HepG2 (cell line): Measurements from ENCODE around the gene USP24. TPM values are rescaled to one million over a fixed set of nuclear protein-coding genes. Genes with fewer than 3 reads are reported as not detected.
A peak's percentile ranks its signal among the peaks of the same experiment; 100 is the strongest.

Experiments
- BRCA1 ChIP-seq: sonication (generic); formaldehyde crosslinking; IDR thresholded peaks from 2 replicates; pipeline ENCODE4 v1.4.0; 2020; ENCODE audit warnings: missing genetic modification reagents
- CCDC6 ChIP-seq: sonication (generic); formaldehyde crosslinking; IDR thresholded peaks from 2 replicates; pipeline ENCODE4 v1.8.1; 2022; ENCODE audit warnings: mild to moderate bottlenecking, missing genetic modification reagents, moderate library complexity
- EED ChIP-seq: sonication (generic); formaldehyde crosslinking; IDR thresholded peaks from 2 replicates; pipeline ENCODE4 v1.5.0; 2020; ENCODE audit warnings: mild to moderate bottlenecking, missing genetic modification reagents
- FOXA1 ChIP-seq, 2 experiments: fragments of 450-650 bp in 1 of 2; sonication (generic) in 1 of 2; formaldehyde crosslinking in 1 of 2; IDR thresholded peaks; 2 replicates each; pipeline versions ENCODE4 v1.4.0 to v1.6.1; 2016 to 2020; ENCODE audit warnings: missing genetic modification reagents in 1 of 2
- HNRNPLL ChIP-seq: fragments of 200-400 bp; formaldehyde crosslinking; IDR thresholded peaks from 2 replicates; pipeline ENCODE4 v1.6.1; 2017; ENCODE audit warnings: mild to moderate bottlenecking, low read depth, low read length; ENCODE audit not compliant: poor library complexity, severe bottlenecking
- MAZ ChIP-seq, 2 experiments: sonication (generic) in 1 of 2; formaldehyde crosslinking in 1 of 2; IDR thresholded peaks; 2 replicates each; pipeline versions ENCODE4 v1.5.0 to v1.6.1; 2012 to 2020; ENCODE audit warnings: low read depth in 2 of 2, mild to moderate bottlenecking in 2 of 2, borderline replicate concordance in 1 of 2, improper control_type of control experiment in 1 of 2, low read length in 1 of 2, missing genetic modification reagents in 1 of 2, moderate library complexity in 1 of 2
- POGZ ChIP-seq: sonication (generic); formaldehyde crosslinking; IDR thresholded peaks from 2 replicates; pipeline ENCODE4 v1.4.0; 2020; ENCODE audit warnings: mild to moderate bottlenecking, missing genetic modification reagents
- SMYD3 ChIP-seq: sonication (generic); formaldehyde crosslinking; IDR thresholded peaks from 2 replicates; pipeline ENCODE4 v1.8.1; 2023; ENCODE audit warnings: mild to moderate bottlenecking, missing genetic modification reagents
- SP4 ChIP-seq: sonication (generic); formaldehyde crosslinking; IDR thresholded peaks from 2 replicates; pipeline ENCODE4 v1.8.1; 2023; ENCODE audit warnings: mild to moderate bottlenecking, missing genetic modification reagents
- ZIK1 ChIP-seq: sonication (generic); formaldehyde crosslinking; IDR thresholded peaks from 2 replicates; pipeline ENCODE4 v1.5.0; 2020; ENCODE audit warnings: mild to moderate bottlenecking, low read depth, missing genetic modification reagents, borderline replicate concordance
- ZMYM3 ChIP-seq: sonication (generic); formaldehyde crosslinking; IDR thresholded peaks from 2 replicates; pipeline ENCODE4 v1.5.1; 2020; ENCODE audit warnings: mild to moderate bottlenecking, missing genetic modification reagents
- ZNF101 ChIP-seq: sonication (generic); formaldehyde crosslinking; IDR thresholded peaks from 2 replicates; pipeline ENCODE4 v1.4.0; 2020; ENCODE audit warnings: mild to moderate bottlenecking, low read depth, missing genetic modification reagents, borderline replicate concordance
- ZNF350 ChIP-seq: sonication (generic); formaldehyde crosslinking; IDR thresholded peaks from 2 replicates; pipeline ENCODE4 v1.4.0; 2020; ENCODE audit warnings: mild to moderate bottlenecking, low read depth, missing genetic modification reagents, borderline replicate concordance
- ZNF501 ChIP-seq: sonication (generic); formaldehyde crosslinking; IDR thresholded peaks from 2 replicates; pipeline ENCODE4 v1.5.1; 2020; ENCODE audit warnings: mild to moderate bottlenecking, moderate library complexity, missing genetic modification reagents
- ZNF563 ChIP-seq: sonication (generic); formaldehyde crosslinking; IDR thresholded peaks from 2 replicates; pipeline ENCODE4 v1.8.0; 2022; ENCODE audit warnings: mild to moderate bottlenecking, moderate library complexity, missing genetic modification reagents
- ZSCAN30 ChIP-seq: sonication (generic); formaldehyde crosslinking; IDR thresholded peaks from 2 replicates; pipeline ENCODE4 v1.5.0; 2020; ENCODE audit warnings: mild to moderate bottlenecking, missing genetic modification reagents
- polyA plus RNA-seq, 8 experiments: library from polyadenylated mRNA; depleted of rRNA in 3 of 8; stranded (reverse) in 7 of 8; unstranded in 1 of 8; fragments of >200 nt; fragmentation: Illumina TruSeq in 4 of 8; extraction: Trizol in 4 of 8; gene quantifications; 2 replicates each; pipeline versions ENCODE4 v1.2.1 to v1.2.3, GENCODE V29; 2011 to 2016; ENCODE audit warnings: low read depth in 4 of 8, missing spikeins in 1 of 8, mixed read lengths in 1 of 8; ENCODE audit not compliant: insufficient read depth in 1 of 8
- total RNA-seq, 5 experiments: library from RNA; depleted of rRNA; stranded (reverse); fragments of >200 nt; fragmentation: Illumina TruSeq; extraction: Trizol; gene quantifications; 2 replicates each; pipeline ENCODE4 v1.2.3, GENCODE V29; 2016; ENCODE audit warnings: low read depth in 1 of 5
- TF ChIP-seq, protein P1 (sequence below), 2 experiments: IDR thresholded peaks; 2 replicates each; pipeline ENCODE4 v1.6.1; 2011 to 2012; ENCODE audit warnings: low read length in 2 of 2, borderline replicate concordance in 1 of 2, low read depth in 1 of 2, mild to moderate bottlenecking in 1 of 2, moderate library complexity in 1 of 2
- TF ChIP-seq, protein P2 (sequence below): IDR thresholded peaks from 2 replicates; pipeline ENCODE4 v1.6.1; 2016; ENCODE audit warnings: low read depth, borderline replicate concordance
- TF ChIP-seq, protein P3 (sequence below): sonication (generic); IDR thresholded peaks from 2 replicates; pipeline ENCODE4 v1.6.1; 2016; ENCODE audit warnings: low read depth, borderline replicate concordance
- TF ChIP-seq, protein P4 (sequence below): sonication (generic); formaldehyde crosslinking; IDR thresholded peaks from 2 replicates; pipeline ENCODE4 v1.5.0; 2020; ENCODE audit warnings: mild to moderate bottlenecking, missing genetic modification reagents

The USP24 gene
- total and polyA plus RNA-seq, 2 of the 13 experiments (the other 11 are each of a cell fraction or from before 2014, with no cell fraction given), result 18.8 to 47.6 TPM

DNA sequence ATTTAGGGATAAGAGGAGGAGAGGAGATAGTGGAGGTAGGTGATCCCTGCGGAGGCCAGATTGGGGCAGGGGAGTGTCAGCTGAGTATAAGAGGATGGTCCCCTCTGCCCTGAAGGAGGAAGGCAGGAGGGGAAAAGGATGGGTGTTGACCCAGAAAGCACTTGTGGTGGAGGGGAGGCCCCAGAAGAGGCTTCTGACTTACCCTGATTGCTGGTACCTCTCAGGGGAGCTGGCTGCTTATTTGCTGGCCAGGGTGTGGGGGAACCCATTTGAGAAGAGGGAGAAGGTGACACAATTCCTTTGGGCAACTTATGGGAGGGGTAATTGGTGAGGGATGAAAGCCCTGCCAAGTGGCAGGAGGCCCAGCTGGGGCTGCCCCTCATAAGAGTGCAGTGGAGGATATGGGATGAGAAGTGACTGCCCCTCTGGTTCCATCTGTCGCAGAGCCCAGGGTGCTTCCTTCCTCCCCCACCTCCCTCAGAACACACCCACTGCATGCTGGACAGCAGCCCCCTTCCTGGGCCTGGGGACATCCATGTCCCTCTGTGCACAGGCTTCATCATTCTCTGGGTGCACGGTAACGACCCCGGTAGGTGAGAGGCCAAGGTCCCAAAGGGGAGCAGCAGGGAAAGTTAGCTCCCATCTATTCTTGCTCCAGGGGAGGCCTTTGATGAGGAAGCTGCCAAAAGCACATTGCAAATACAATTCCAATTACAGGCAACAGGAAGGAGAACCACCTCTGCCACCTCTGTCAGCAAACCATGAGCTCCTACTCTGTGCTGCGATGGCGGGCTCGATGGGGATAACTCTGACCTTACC is 177.2 kb downstream of the USP24 start (continued):
- TF ChIP-seq MAZ (IDR thresholded peaks at IDR 0.05; ENCODE audit: borderline replicate concordance, low read depth, low read length) (no peak), MAZ (CRISPR knock-in tag; IDR thresholded peaks at IDR 0.05; ENCODE audit: low read depth) (no peak), ZMYM3 (0 out of 2 replicates have a peak, but pooled peaks have one; percentile 15), BRCA1 (CRISPR knock-in tag) (no peak), HNRNPLL (no peak), ZNF501 (CRISPR knock-in tag) (0 out of 2 replicates have a peak, but pooled peaks have one; percentile 10), SP4 (CRISPR knock-in tag) (peak; percentile 41), FOXA1 (IDR thresholded peaks at IDR 0.05) (no peak), FOXA1 (CRISPR knock-in tag; IDR thresholded peaks at IDR 0.05) (no peak), CCDC6 (CRISPR knock-in tag) (no peak), ZIK1 (CRISPR knock-in tag) (no peak), POGZ (CRISPR knock-in tag) (no peak), ZNF563 (CRISPR knock-in tag) (peak; percentile 42; the same call in 1 of the 2 replicates), ZNF350 (CRISPR knock-in tag) (no peak), ZSCAN30 (CRISPR knock-in tag) (no peak), ZNF101 (CRISPR knock-in tag) (no peak), EED (CRISPR knock-in tag) (no peak), SMYD3 (no peak)
- TF ChIP-seq, protein P1, sequence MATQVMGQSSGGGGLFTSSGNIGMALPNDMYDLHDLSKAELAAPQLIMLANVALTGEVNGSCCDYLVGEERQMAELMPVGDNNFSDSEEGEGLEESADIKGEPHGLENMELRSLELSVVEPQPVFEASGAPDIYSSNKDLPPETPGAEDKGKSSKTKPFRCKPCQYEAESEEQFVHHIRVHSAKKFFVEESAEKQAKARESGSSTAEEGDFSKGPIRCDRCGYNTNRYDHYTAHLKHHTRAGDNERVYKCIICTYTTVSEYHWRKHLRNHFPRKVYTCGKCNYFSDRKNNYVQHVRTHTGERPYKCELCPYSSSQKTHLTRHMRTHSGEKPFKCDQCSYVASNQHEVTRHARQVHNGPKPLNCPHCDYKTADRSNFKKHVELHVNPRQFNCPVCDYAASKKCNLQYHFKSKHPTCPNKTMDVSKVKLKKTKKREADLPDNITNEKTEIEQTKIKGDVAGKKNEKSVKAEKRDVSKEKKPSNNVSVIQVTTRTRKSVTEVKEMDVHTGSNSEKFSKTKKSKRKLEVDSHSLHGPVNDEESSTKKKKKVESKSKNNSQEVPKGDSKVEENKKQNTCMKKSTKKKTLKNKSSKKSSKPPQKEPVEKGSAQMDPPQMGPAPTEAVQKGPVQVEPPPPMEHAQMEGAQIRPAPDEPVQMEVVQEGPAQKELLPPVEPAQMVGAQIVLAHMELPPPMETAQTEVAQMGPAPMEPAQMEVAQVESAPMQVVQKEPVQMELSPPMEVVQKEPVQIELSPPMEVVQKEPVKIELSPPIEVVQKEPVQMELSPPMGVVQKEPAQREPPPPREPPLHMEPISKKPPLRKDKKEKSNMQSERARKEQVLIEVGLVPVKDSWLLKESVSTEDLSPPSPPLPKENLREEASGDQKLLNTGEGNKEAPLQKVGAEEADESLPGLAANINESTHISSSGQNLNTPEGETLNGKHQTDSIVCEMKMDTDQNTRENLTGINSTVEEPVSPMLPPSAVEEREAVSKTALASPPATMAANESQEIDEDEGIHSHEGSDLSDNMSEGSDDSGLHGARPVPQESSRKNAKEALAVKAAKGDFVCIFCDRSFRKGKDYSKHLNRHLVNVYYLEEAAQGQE (IDR thresholded peaks at IDR 0.05; ENCODE audit: borderline replicate concordance in 1 of 2, low read depth in 1 of 2, low read length in 2 of 2), result peak in 1 of 2 experiments; percentile 65; a peak in 3 of 4 replicates
- TF ChIP-seq, protein P2, sequence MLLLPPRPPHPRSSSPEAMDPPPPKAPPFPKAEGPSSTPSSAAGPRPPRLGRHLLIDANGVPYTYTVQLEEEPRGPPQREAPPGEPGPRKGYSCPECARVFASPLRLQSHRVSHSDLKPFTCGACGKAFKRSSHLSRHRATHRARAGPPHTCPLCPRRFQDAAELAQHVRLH (CRISPR knock-in tag), result no peak
- TF ChIP-seq, protein P3, sequence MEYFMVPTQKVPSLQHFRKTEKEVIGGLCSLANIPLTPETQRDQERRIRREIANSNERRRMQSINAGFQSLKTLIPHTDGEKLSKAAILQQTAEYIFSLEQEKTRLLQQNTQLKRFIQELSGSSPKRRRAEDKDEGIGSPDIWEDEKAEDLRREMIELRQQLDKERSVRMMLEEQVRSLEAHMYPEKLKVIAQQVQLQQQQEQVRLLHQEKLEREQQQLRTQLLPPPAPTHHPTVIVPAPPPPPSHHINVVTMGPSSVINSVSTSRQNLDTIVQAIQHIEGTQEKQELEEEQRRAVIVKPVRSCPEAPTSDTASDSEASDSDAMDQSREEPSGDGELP, result no peak
- TF ChIP-seq, protein P4, sequence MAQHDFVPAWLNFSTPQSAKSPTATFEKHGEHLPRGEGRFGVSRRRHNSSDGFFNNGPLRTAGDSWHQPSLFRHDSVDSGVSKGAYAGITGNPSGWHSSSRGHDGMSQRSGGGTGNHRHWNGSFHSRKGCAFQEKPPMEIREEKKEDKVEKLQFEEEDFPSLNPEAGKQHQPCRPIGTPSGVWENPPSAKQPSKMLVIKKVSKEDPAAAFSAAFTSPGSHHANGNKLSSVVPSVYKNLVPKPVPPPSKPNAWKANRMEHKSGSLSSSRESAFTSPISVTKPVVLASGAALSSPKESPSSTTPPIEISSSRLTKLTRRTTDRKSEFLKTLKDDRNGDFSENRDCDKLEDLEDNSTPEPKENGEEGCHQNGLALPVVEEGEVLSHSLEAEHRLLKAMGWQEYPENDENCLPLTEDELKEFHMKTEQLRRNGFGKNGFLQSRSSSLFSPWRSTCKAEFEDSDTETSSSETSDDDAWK (CRISPR knock-in tag), result no peak
